HG03175 (cell line): Measurements from ENCODE around the gene ZNF681.
A peak's percentile ranks its signal among the peaks of the same experiment; 100 is the strongest.
"Not testable (repeated sequence)": the region's sequence is repeated elsewhere in the genome, so short reads cannot be mapped to it uniquely, and the experiment has no call there.

Experiments
- ATAC-seq: cut with Tn5 transposase; IDR thresholded peaks from one replicate; pipeline ENCODE4 v1.9.1; 2021; ENCODE audit warnings: mild to moderate bottlenecking, moderate library complexity; ENCODE audit not compliant: unreplicated experiment

ZNF681 gene

DNA sequence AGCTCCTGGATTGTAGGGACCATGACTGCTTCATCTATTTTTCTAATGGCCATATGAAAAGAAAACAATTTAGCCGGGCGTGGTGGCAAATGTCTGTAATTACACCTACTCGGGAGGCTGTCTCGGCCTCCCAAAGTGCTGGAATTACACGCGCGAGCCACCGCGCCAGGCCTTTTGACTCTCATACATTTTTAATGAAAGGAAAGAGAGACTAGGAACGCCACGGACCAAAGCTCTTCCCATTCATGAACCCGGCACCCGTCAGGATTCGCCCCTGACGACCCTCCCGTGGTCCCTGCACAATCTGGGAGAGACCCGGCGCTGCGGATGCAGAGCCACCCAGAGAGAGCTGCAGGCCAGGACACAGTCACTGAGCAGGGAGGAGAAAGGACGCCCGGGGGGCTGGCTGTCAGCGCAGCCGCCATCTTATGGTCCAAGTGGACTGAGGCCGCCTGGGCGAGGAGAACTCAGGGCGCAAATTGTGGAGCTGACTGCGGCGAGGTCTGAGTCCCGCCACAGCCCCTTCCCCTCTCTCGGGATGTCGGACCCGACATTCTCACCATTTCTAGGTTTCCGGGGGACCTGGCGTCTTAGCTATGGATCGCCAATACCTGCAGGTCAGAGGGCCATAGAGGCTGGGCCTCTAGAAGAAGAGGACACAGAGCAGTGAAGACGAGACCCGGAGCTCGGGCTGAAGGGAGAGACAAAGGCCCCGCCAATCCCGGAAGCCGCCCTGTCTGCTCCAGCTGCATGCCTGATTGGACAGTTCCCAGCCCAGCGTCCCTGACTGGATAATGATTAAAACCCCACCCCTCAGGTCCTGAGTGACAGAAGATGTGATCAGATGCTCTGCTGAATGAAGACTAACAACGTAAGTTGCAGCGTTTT is at the start of gene ZNF681:
Gene ZNF681 (minus strand): TSS at position 705 of the 888 bp plus-strand sequence. CDS start 142 bp downstream, at position 563.
- ATAC-seq: peak; percentile 77

DNA sequence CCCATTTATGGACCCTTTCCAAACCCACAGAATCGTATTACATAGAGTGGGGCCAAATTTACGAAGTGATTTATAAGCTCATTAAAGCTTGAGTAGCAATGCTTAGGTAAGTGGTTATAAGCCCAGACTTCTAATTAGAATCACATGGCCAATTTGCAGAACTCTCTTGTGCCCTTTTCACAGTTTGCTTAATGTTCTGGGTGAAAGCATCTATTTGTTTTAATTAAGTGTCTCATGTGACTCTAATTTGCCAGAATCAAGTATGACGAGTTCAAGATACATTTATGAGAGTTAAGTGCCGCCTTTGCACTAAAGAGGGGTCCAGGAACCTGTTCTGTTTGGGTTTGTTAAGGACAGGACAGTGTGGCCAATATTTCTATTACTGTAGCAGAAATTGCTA is 46.0 kb upstream of the ZNF681 start:
- no peak for ATAC-seq

DNA sequence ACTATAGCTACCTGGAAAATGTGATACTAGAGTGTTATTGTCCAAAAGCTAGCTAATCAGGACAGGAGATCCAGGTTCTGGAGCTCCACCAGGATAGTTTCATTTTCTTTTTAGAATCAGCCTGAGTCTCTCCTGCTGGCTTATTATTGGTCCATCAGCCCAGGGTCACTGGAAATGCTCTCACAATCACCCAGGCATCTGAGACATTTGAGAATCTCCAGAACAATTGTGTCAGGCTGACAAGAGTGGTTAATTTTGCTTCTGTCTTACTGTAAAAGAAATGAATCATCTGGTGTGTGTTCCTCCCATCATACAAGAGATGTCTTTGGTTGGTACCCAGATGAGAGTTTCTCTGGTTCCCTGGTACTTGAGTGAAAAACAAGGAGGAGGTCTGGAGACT is 43.6 kb upstream of the ZNF681 start:
- no peak for ATAC-seq

DNA sequence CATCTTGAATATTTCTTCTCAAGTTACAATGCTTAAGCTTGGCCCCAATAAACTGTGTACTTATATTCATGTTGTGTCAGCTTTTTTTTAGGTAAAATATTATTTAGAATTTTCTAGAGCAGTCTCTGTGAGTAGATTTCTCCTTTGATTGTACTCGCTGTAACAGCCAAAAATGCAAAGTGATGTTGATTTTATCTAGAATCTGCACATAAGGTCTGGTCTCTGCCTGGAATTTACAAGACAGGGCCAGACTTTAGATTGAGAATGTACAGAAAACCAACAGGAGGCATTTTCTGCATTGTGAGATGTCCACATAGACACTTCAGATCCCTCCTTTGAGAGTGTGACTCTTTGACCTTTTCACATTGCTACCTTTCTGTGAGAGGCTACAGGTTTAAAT is 43.1 kb upstream of the ZNF681 start:
- no peak for ATAC-seq

DNA sequence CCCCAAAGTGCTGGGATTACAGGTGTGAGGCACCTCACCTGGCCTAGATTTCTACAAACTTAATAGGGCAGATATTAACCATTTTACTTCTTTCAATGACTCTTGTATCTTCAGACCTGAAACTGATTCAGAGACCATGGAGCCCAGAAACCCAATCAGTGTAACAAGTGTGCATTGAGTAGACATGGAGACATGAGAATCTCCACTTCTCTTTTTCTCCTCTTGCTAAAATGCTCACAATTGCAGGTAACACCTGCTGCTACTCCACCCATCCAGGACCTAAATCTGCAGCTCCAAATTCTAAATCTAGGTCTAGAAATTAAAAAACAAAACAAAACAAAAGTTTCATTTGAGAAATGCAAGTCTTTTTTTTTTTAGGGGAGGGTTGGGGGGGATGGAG is 42.2 kb upstream of the ZNF681 start:
- ATAC-seq: no peak

DNA sequence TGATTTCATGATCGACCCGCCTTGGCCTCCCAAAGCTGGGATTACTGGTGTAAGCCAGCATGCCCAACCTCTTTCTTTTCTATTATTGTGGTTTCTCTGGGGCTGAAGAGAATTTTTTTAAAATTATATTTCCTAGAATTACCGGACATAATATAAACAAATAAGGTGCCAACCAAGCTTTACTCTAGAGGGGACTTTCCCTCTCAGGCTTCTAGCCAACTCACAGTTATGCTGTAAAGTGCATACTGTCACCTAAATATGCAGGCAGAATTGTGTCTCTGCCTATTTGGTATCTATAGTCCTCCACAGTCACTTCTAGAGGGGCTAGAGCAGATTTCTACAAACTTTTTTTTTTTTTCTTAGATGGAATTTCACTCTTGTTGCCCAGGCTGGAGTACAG is 41.6 kb upstream of the ZNF681 start:
- ATAC-seq: no peak

DNA sequence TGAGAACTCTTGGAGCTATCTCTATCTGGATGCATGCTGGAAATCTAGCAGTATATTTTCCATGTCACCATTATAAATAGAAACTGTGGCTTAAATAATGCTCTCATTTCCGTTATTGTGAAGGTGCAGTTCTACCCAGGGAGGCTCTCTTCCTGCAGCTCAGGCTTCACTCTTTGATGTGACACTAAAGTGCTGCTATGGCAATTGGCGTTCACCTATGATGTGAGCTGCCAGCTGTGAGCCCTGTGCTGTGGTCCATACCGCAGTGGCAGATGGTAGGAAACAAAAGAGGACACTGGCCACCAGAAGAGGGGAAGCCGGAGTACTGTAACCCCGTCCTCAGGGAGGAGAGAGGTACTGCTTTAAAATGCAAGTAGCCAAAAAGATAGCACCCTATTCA is 40.6 kb upstream of the ZNF681 start:
- no peak for ATAC-seq

DNA sequence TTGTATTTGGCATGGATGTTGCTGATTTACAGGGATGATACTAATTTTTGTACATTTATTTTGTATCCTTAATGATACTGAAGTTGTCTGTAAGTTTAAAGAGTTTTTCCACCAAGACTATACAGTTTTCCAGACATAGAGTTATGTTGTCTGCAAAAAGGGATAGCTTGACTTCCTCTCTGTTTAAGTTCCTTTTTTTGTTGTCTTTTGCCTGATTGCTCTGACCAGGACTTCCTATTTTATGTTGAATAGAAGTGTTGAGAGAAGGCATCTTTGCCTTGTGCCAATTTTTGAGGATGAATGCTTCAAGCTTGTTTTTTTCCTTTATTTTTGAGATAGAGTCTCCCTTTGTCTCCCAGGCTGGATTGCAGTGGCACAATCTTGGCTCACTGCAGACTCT is 36.8 kb upstream of the ZNF681 start:
- ATAC-seq: no peak

DNA sequence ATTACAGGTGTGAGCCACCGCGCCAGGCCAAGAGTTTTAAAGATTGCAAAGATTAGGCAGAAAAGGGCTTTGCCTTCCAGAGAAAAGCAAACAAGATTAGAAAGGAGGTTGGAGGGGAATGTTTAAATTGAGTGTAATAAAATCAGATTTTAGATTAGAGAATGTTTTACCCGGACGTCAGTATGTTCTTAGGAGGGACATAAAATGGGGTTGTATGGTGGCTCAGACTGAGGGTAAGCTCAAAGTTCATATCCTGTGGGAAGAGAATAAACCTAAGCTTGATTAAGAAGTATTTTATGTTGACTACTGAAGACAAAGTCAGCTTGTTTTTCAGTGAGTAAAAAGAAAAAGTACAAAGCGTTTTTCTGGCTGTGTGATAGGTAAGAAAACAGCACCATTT is 34.1 kb upstream of the ZNF681 start:
- no peak for ATAC-seq

DNA sequence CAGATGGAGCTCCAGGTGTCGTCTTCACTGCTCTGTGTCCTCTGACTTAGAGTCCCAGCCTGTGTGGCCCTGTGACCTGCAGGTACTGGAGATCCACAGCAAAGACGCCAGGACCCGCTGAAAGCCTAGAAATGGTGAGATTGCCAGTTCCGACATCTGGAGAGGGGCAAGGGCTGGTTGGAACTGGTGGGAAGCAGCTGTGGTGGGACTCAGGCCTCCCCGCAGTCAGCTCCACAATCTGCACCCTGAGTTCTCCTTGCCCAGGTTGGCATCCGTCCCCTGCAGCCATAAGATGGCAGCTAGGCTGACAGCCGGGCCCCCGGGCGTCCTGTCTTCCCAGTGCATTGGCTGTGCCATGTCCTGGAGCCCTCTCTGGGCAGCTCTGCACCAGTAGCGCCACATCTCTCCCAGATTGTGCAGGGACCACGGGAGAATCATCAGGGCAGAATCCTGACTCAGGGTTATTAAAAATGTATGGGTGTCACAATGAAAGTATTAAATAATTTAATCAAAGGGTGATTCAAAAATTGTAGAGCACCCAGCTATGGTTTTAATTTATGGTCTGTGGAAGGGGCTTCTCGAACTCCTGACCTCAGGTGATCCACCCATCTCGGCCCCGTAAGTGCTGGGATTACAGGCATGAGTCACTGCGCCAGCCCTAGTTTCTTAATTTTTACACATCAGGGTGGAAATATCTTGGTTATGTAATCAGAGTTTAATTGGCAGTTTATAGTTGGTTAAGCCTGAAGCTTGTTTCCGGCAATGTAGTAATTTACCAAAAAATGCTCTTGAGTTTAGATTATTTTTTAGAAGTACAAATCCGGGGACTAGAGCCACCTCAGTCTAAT is 32.2 kb upstream of the ZNF681 start:
- ATAC-seq: no peak

DNA sequence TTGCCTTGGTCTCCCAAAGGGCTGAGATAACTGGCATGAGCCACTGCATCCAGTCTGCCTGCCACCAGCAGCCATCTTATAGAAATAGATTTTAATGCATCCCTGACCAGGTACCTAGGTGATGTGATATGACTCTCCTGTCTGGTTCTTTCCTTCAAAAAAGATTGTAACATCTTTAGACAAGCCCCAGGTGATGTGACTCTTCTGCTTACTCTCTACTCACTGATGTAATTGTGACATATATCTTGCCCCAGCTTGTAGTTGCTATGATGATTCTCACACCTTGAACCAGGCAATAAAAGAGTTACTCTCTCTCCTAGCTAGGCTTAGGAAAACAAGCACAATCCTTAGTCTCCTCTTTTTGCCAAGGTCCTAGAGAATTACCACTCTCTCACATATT is 30.6 kb upstream of the ZNF681 start:
- no peak for ATAC-seq

DNA sequence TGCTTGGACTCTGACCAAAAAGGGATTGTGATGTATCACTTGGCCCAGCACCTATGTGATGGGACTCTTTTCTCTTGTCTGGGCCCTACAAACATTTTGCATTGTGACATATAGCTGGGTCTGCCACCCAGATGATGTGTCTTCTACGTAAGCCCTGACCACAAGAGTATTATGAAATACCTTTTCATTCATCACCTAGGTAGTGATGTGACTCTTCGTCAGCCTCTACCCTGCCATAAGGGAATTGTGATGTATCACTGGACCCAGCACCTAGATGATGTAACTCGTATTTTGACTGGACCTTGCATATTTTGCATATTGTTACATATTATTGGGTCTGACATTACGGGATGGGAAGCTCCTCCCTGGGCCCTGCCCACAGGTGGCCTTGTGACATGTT is 29.7 kb upstream of the ZNF681 start:
- ATAC-seq: no peak

DNA sequence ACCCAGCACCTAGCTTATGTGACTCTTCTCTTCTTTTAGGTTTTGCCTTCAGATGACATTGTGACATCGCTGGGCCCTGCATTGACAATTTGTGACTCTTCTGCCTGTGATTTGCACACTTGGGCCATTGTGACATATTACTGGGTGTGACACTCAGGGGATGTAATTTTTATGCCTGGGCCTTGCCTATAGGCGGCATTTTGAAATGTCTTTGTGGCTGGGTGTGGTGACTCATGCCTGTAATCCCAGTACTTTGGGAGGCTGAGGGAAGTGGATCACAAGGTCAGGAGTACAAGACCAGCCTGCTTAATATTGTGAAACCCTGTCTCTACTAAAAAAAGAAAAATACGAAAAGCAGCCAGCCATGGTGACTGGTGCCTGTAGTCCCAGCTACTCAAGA is 28.4 kb upstream of the ZNF681 start:
- no peak for ATAC-seq

DNA sequence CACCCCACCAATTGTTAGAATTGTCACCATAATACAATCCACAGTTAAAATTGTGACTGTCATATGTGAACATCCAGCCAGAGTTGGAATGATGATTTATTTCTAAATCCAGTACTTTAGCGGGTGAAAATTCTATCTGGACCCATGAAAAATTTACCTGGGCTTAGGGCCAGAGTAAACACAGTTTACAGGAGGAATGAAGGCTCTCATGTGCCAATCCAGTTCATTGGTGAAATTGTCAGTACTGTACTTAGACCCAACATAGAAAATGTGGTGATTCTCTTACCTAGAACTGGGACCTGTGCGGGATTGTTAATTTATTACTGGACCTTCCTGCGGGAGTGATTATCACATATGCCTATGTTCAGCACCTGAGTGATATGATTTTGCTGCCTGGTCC is 27.3 kb upstream of the ZNF681 start:
- no peak for ATAC-seq

DNA sequence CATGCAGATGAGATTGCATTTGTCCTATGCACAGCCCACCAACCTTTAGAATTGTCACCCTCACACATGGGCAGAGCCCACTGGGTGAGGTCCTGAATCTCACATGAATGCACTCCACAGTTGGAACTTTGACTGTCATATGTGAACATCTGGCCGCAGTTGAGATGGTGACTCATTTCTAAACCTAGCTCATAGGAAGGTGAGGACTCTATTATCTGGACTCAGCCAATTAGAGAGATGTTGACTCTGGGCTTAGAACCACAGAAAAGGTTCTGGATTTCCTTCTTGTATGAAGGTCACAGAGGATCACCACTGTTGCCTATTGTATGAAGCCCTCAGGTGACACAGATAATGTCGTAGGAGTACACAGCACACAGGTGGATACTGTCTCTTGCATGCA is 25.6 kb upstream of the ZNF681 start:
- no peak for ATAC-seq

DNA sequence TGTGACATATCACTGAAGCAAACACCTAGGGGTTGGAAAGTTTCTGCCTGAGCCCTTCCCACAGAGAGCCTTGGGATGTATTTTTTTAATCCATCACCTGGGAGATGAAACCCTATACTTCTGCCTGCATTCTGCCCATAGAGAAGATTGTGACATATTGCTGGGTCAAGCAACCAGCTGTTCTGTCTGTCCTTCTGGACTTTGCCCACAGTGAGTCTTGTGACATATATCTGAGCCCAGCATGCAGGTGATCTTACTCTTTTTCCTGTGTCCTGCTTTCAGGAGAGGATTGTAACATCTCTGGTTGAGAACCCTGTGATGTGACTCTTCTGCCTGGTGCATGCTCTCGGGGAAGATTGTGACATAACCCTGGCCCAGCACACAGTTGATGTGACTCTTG is 24.9 kb upstream of the ZNF681 start:
- ATAC-seq: no peak

DNA sequence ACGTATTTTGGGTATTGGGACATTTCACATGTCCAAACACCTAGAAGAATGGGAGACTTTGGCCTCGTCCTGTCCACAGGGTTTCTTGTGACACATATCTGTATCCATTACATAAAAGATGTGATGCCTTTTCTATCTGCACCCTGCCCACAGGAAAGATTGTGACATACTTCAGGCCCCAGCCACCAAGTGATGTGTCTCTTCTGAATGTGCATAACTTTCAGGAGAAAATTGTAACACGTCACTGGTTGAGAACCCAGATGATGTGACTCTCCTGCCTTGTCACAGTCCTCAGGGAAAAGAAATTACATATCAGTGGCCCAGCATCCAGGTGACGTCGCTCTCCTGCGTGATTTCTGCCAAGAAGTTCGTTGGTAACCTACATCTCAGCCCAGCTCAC is 21.0 kb upstream of the ZNF681 start:
- ATAC-seq: no peak

DNA sequence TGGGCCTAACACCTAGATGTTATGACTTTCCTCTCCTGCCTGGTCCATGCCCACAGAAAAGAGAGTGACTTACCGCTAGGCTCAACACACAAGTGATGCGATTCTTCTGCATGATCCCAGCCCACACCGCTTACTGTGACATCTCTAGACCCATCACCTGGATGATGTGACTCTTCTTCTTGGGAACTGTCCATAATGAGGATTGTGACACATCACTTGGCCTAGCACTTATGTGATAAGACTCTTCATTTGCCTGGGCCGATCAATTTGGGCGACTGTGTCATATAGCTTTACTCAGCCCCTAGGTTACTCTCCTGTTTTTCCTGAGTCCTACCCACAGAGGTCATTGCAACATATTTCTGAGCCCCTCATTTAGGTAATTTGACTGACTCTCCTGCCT is 19.9 kb upstream of the ZNF681 start:
- no peak for ATAC-seq

DNA sequence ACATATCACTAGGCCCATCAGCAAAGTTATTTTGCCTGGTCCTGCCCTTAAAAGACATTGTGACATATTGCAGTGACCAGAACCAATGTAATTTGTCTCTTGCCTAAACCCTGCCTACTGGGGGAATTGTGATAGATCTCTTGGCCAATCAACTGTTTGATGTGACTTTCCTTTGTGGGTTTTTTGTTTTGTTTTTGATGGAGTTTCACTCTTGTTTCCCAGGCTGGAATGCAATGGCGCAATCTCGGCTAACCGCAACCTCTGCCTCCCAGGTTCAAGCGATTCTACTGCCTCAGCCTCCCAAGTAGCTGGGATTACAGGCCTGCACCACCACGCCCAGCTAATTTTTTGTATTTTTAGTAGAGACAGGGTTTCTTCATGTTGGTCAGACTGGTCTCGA is 19.3 kb upstream of the ZNF681 start:
- not testable (repeated sequence) for ATAC-seq

DNA sequence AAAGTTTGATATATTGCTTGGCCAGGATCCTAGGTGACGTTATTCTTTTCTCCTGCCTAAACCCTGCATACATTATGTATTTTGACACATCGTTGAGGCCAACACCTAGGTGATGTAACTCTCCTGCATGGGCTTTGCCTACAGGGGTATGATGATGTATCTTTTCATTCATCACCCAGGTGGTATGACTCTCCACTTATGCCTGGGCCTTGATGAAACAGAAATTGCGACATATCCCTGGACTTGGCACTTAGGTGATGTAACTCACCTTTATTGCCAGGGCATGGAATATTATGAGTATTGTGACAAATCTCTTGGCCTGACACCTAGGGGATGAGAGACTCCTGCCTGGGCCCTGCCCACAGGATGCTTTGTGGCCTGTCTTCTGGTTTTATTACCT is 18.5 kb upstream of the ZNF681 start:
- ATAC-seq: no peak

DNA sequence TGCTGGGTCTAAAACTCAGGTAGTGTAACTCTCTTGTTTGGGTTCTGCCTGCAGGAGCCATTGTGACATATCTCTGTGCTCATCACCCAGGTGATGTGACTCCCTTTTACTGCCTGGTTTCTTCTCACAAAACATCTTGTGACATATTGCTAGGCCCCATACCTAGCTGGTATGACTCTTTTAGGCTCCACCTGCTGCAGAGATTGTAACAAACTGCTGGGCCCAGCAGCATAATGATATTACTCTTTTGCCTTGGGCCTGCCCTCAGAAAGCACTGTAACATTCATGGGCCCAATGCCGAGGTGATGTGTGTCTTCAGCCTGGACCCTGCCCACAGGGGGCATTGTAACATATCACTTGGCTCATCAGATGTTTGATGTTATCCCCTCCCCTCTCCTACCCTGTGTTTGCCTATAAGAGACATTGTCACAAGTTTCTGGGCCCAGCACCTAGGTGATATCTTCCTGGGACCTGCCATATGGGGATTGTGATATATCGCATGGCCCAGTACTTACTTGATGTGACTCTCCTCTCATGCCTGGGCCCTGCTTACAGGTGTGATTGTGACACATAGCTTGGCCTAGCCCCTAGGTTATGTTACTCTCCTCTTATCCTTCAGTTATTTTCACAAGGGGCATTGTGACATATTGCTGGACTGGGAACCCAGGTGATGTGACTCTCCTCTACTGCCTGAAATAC is 18.0 kb upstream of the ZNF681 start:
- no peak for ATAC-seq
